RWPE1 (cell line): ENCODE data around the gene TRPM5.
A peak's percentile ranks its signal among the peaks of the same experiment; 100 is the strongest.

Experiments
- CTCF ChIA-PET: fragments of 350-600 bp; sonication (Branson Sonifier 250); formaldehyde crosslinking; extraction: SDS; loops from one replicate; lab custom pipeline; 2021; lab: Yijun Ruan, JAX
- POLR2A ChIA-PET: fragments of 400-600 bp; formaldehyde crosslinking; extraction: SDS; loops from one replicate; lab custom pipeline; 2020; ENCODE audit warnings: antibody characterized with exemption; ENCODE audit not compliant: low non-redundant PET; lab: Yijun Ruan, JAX
- DNase-seq: peaks from one replicate; pipeline ENCODE4 v3.0.0; 2012; ENCODE audit warnings: low spot score
- H3K27ac ChIP-seq: fragments of 450-650 bp; 2 replicates; pipeline ENCODE4 v1.5.1; 2017
- CTCF ChIP-seq: fragments of 450-650 bp; conservative IDR thresholded peaks from 2 replicates; pipeline ENCODE4 v1.5.1; 2017; ENCODE audit warnings: low read depth, mild to moderate bottlenecking

The TRPM5 gene

GRCh38 chr11:2409611-2410468 lies 34.5 kb downstream of the TRPM5 start:
- DNase-seq, result no peak
- no peak overlapping the region for H3K27ac ChIP-seq
- CTCF ChIA-PET, result interaction anchor here (7.1 kb wide), 1 partner anchor 10 kb away, joined by 36 read pairs; no protein-coding TSS in a partner anchor
- POLR2A ChIA-PET, result no interaction called here
- TF ChIP-seq CTCF, result no peak

DNA sequence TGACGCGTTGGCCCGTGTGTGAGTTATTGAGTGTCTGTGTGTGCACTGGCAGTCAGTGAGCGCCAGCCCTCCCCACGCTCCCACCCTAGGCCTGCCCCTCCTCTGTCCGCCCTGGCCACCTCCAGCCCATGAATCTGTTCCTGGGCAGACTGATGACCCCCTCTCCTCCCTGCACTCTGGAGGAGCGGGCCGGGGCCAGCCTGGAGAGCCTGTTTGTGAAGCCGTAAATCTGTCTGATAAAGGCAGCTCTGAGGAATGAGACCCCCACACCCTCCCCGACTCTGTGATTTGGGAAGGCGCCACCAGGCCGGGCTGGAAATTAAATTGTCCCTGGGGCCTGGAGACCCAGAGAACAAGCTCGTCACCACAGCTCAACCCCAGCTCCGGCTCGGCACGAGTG lies 35.2 kb downstream of the TRPM5 start:
- no peak for TF ChIP-seq CTCF
- ChIA-PET CTCF (interaction anchor here (0.6 to 7.1 kb wide), 2 partner anchors 11 to 235 kb away, joined by 3 to 36 read pairs; no protein-coding TSS in a partner anchor), POLR2A (no interaction called here)
- no peak overlapping the region for H3K27ac ChIP-seq
- no peak for DNase-seq

DNA sequence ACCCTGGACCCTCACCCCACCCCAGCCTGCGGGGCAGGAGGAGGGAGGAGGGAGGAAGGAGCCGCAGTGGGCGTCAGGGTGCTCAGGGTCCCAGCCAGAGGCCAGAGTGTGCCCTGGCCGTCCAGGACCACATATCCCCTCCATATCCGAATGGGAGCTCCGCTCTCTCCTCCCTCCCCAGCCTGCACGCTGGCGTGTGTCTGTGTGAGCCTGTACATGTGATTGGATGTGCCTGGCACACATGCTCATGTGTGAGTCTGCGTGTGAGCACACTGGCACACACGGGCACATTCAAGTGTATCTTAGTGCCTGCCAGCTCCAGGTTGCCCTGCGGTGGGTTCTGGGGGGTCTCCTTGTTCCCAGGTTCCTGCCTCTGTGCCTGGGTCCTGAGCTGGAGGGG lies 35.6 kb downstream of the TRPM5 start:
- POLR2A ChIA-PET, result no interaction called here
- H3K27ac ChIP-seq, result no peak overlapping the region
- no peak for TF ChIP-seq CTCF
- CTCF ChIA-PET, result interaction anchor here (0.6 to 7.1 kb wide), 2 partner anchors 11 to 235 kb away, joined by 3 to 36 read pairs; no protein-coding TSS in a partner anchor
- DNase-seq, result no peak

- POLR2A ChIA-PET, result no interaction called here
- H3K27ac ChIP-seq, result no peak overlapping the region
- no peak for DNase-seq
- CTCF ChIA-PET, result interaction anchor here (1.1 to 7.1 kb wide), 2 partner anchors 13 to 102 kb away, joined by 3 to 36 read pairs; no protein-coding TSS in a partner anchor
- TF ChIP-seq CTCF, result no peak
Measured at GRCh38 chr11:2406878-2407410, 37.4 kb downstream of the TRPM5 start.

- DNase-seq, result no peak
- POLR2A ChIA-PET, result no interaction called here
- CTCF ChIA-PET, result interaction anchor here (1.1 to 7.1 kb wide), 2 partner anchors 13 to 102 kb away, joined by 3 to 36 read pairs; no protein-coding TSS in a partner anchor
- no peak overlapping the region for H3K27ac ChIP-seq
- no peak for TF ChIP-seq CTCF
Measured at GRCh38 chr11:2406451-2406850, 37.9 kb downstream of the TRPM5 start.

DNA sequence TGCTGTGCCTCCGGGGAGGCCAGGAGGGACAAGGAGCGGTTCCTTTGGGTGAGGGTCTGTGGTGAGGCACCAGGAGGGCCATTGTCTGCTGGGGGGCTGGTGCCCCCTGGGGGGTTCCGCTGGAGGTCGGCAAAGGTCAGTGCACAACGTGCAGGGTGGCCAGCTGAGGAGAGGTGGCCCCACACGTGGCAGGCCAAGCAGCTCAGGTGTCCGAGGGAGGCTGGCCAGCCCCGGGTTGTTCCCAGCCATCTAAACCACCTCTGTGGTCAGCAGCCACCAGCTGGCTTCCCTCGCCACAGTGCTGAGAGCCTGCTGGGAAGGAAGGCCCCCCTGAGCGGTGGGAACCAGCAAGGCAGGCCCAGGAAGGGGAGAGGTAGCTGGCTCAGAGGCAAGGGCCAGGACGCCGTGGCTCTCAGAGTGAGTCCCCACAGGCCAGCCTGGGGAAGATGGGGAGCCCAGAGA lies 39.5 kb downstream of the TRPM5 start:
- no peak for TF ChIP-seq CTCF
- ChIA-PET POLR2A (no interaction called here), CTCF (interaction anchor here (0.5 to 6.3 kb wide), 2 partner anchors 15 to 859 kb away, joined by 3 to 50 read pairs; no protein-coding TSS in a partner anchor)
- peak overlapping the region; percentile 17 for H3K27ac ChIP-seq
- DNase-seq, result no peak
